HepG2 (cell line): ENCODE results near the gene PHKG2. TPM values are rescaled to one million over a fixed set of nuclear protein-coding genes. Genes with fewer than 3 reads are reported as not detected.

Experiments used
- ATAC-seq: fragments of 200-7000 bp; cut with Tn5 transposase; 3 replicates; pipeline ENCODE4 v1.9.1; 2020; ENCODE audit warnings: mild to moderate bottlenecking, moderate library complexity
- BruUV-seq: library from RNA; stranded (reverse); fragments of 400-500 nt; replicated peaks from 2 replicates; lab custom pipeline; 2021; lab: Mats Ljungman, UMichigan
- CTCF ChIA-PET: fragments of 300-600 bp; formaldehyde crosslinking; extraction: SDS; loops from one replicate; lab custom pipeline; 2021; ENCODE audit warnings: low total read pairs, inconsistent platforms, low intra/inter-chr PET ratio; lab: Yijun Ruan, JAX
- POLR2A ChIA-PET: fragments of 350-600 bp; sonication (Branson Sonifier 250); formaldehyde crosslinking; loops from one replicate; lab custom pipeline; 2020; ENCODE audit warnings: antibody characterized with exemption, inconsistent platforms; lab: Yijun Ruan, JAX
- DNase-seq: peaks from one replicate; pipeline ENCODE4 v3.0.0-alpha.2; 2015; ENCODE audit warnings: low spot score
- FAIRE-seq: peaks from 3 replicates; lab custom pipeline; 2011; peaks lifted over from hg19 to GRCh38; lab: Jason Lieb, UNC
- H2AFZ ChIP-seq: one replicate; pipeline ENCODE4 v1.6.1; 2011; ENCODE audit warnings: low read length, inconsistent platforms
- H3K27ac ChIP-seq: fragments of 300-600 bp; 3 replicates; pipeline ENCODE4 v1.8.0; 2011; ENCODE audit warnings: mixed run types, mild to moderate bottlenecking, mixed read lengths, low read length, inconsistent platforms; ENCODE audit not compliant: insufficient read depth; ENCODE audit errors: extremely low read length
- H3K27me3 ChIP-seq, 2 experiments: fragments of 200-600 bp in 1 of 2; 2 replicates in 1 of 2; 3 replicates in 1 of 2; pipeline versions ENCODE4 v1.6.0 to v1.8.0; 2011; ENCODE audit warnings: low read length in 2 of 2, mild to moderate bottlenecking in 2 of 2, moderate library complexity in 2 of 2, inconsistent platforms in 1 of 2; ENCODE audit not compliant: insufficient read depth in 2 of 2, control insufficient read depth in 1 of 2
- H3K36me3 ChIP-seq, 2 experiments: fragments of 200-600 bp in 1 of 2; replicated peaks in 1 of 2; 2 replicates in 1 of 2; 3 replicates in 1 of 2; pipeline versions ENCODE4 v1.5.1 to v1.8.0; 2011; ENCODE audit warnings: low read length in 2 of 2, inconsistent platforms in 1 of 2; ENCODE audit not compliant: insufficient read depth in 2 of 2, control insufficient read depth in 1 of 2
- H3K4me1 ChIP-seq: 2 replicates; pipeline ENCODE4 v1.5.1; 2012; ENCODE audit warnings: low read length, inconsistent platforms; ENCODE audit not compliant: insufficient read depth
- H3K4me2 ChIP-seq: 2 replicates; pipeline ENCODE4 v1.6.0; 2011; ENCODE audit warnings: low read depth, low read length, inconsistent platforms
- H3K4me3 ChIP-seq, 3 experiments: fragments of 200-600 bp in 1 of 3; sonication (generic), shearing (Covaris generic) in 1 of 3; replicated peaks in 1 of 3; 2 replicates each; pipeline ENCODE4 v1.5.1; 2011 to 2016; ENCODE audit warnings: low read length in 3 of 3, inconsistent platforms in 2 of 3, low read depth in 2 of 3, mild to moderate bottlenecking in 2 of 3, control low read depth in 1 of 3, mixed read lengths in 1 of 3; ENCODE audit not compliant: insufficient read depth in 1 of 3
- H3K79me2 ChIP-seq: one replicate; pipeline ENCODE4 v1.6.1; 2011; ENCODE audit warnings: low read length, inconsistent platforms; ENCODE audit not compliant: insufficient read depth
- H3K9ac ChIP-seq: 2 replicates; pipeline ENCODE4 v1.6.0; 2011; ENCODE audit warnings: mild to moderate bottlenecking, low read depth, low read length, inconsistent platforms; ENCODE audit not compliant: insufficient read depth
- H3K9me3 ChIP-seq: 2 replicates; pipeline ENCODE4 v1.5.1; 2012; ENCODE audit warnings: mild to moderate bottlenecking, low read length
- H4K20me1 ChIP-seq: 2 replicates; pipeline ENCODE4 v1.6.0; 2011; ENCODE audit warnings: inconsistent platforms, mild to moderate bottlenecking, low read length, moderate library complexity; ENCODE audit not compliant: insufficient read depth
- AGO2 ChIP-seq: fragments of 200-400 bp; formaldehyde crosslinking; optimal IDR thresholded peaks from 2 replicates; pipeline ENCODE3; 2017; ENCODE audit warnings: mild to moderate bottlenecking, low read depth, low read length, moderate library complexity
- ARID3A ChIP-seq: IDR thresholded peaks from 2 replicates; pipeline ENCODE4 v1.6.1; 2012; ENCODE audit warnings: low read depth, low read length, improper control_type of control experiment
- HOXA9 ChIP-seq: sonication (generic); formaldehyde crosslinking; IDR thresholded peaks from 2 replicates; pipeline ENCODE4 v1.8.1; 2022; ENCODE audit warnings: missing genetic modification reagents, mild to moderate bottlenecking, moderate library complexity, borderline replicate concordance
- ZFP62 ChIP-seq: sonication (generic); formaldehyde crosslinking; IDR thresholded peaks from 2 replicates; pipeline ENCODE4 v1.4.0; 2020; ENCODE audit warnings: missing genetic modification reagents
- WGBS: methylation state at CpG from one replicate; pipeline ENCODE4 v1.1.6; 2017; ENCODE audit warnings: low lambda C conversion rate; 5-methylcytosine and 5-hydroxymethylcytosine counted together
- in situ Hi-C: cut with HindIII; loops from 2 replicates; pipeline ENCODE4 v1.10.0; 2017; ENCODE audit warnings: low pct_unique_long_range_greater_than_20kb; ENCODE audit not compliant: extremely low pct_ligation_motif_present
- intact Hi-C: fragments of 100-400 bp; cut with micrococcal nuclease; formaldehyde crosslinking; loops from one replicate; pipeline ENCODE4 v1.10.0; 2022; ENCODE audit not compliant: unreplicated experiment
- polyA plus RNA-seq, 8 experiments: library from polyadenylated mRNA; depleted of rRNA in 3 of 8; stranded (reverse) in 7 of 8; unstranded in 1 of 8; fragments of >200 nt; fragmentation: Illumina TruSeq in 4 of 8; extraction: Trizol in 4 of 8; gene quantifications; 2 replicates each; pipeline versions ENCODE4 v1.2.1 to v1.2.3, GENCODE V29; 2011 to 2016; ENCODE audit warnings: low read depth in 4 of 8, missing spikeins in 1 of 8, mixed read lengths in 1 of 8; ENCODE audit not compliant: insufficient read depth in 1 of 8
- total RNA-seq, 5 experiments: library from RNA; depleted of rRNA; stranded (reverse); fragments of >200 nt; fragmentation: Illumina TruSeq; extraction: Trizol; gene quantifications; 2 replicates each; pipeline ENCODE4 v1.2.3, GENCODE V29; 2016; ENCODE audit warnings: low read depth in 1 of 5

Gene PHKG2
- total and polyA plus RNA-seq, 2 of the 13 experiments (the other 11 are each of a cell fraction or from before 2014, with no cell fraction given), result 37.4 to 42.1 TPM

GRCh38 chr16:30736995-30737793 is 11.0 kb upstream of the PHKG2 start:
- H3K79me2 ChIP-seq, result no peaks in the 10 kb centered on the region
- 94% methylated on average over 17 of the region's 17 CpGs for WGBS
- in situ Hi-C loops (no loop called here), intact Hi-C loops (no loop called here)
- no peak for FAIRE-seq
- H2AFZ ChIP-seq, result no peak overlapping the region
- H3K27me3 ChIP-seq, result no peaks in the 10 kb centered on the region
- H3K9me3 ChIP-seq, result no peaks in the 10 kb centered on the region
- H4K20me1 ChIP-seq, result no peaks in the 10 kb centered on the region
- TF ChIP-seq ARID3A (no peak), HOXA9 (CRISPR knock-in tag) (no peak), AGO2 (peak; percentile 34), ZFP62 (CRISPR knock-in tag) (no peak)
- TF ChIP-seq, all 625 proteins: peak for 1
- Histone ChIP-seq H3K36me3 (peaks cover 46 to 69% of the 10 kb centered on the region in 2 experiments), H3K27ac (no peak overlapping the region), H3K9ac (no peak overlapping the region), H3K4me3 (no peak overlapping the region), H3K4me2 (no peak overlapping the region), H3K4me1 (peaks cover 16% of the 10 kb centered on the region; the same call in 1 of the 2 replicates)
- ChIA-PET POLR2A (interaction anchor here (1.3 to 3.8 kb wide), 2 partner anchors 11 to 78 kb away, joined by 3 to 30 read pairs; partner anchors contain the start of gene PHKG2), CTCF (no interaction called here)
- ATAC-seq, result no peak
- BruUV-seq, result no TSS peak
- DNase-seq, result no peak
